IPS-15b (cell line): ENCODE data around the gene CALU.
A peak's percentile ranks its signal among the peaks of the same experiment; 100 is the strongest.

Experiments
- H3K27me3 ChIP-seq: one replicate; pipeline ENCODE4 v1.6.1; 2013; ENCODE audit warnings: low read length; ENCODE audit not compliant: control insufficient read depth, insufficient read depth
- H3K36me3 ChIP-seq: one replicate; pipeline ENCODE4 v1.6.1; 2013; ENCODE audit warnings: low read length; ENCODE audit not compliant: control insufficient read depth, insufficient read depth
- H3K4me1 ChIP-seq: one replicate; pipeline ENCODE4 v1.6.1; 2013; ENCODE audit warnings: mild to moderate bottlenecking, low read length; ENCODE audit not compliant: control insufficient read depth, insufficient read depth
- H3K4me3 ChIP-seq: one replicate; pipeline ENCODE4 v1.5.1; 2013; ENCODE audit warnings: low read depth, low read length
- H3K9ac ChIP-seq: one replicate; pipeline ENCODE4 v1.6.1; 2013; ENCODE audit warnings: low read depth, mild to moderate bottlenecking, low read length
- H3K9me3 ChIP-seq: one replicate; pipeline ENCODE4 v1.6.1; 2013; ENCODE audit warnings: mild to moderate bottlenecking, low read length; ENCODE audit not compliant: control insufficient read depth, insufficient read depth

Gene CALU

GRCh38 chr7:128739048-128739962 is at the start of gene CALU:
CALU (plus strand) TSS chr7:128739359; CDS start chr7:128748584, 9,225 bp downstream.
- Histone ChIP-seq H3K9ac (peak within 1 kb of the TSS; percentile 95), H3K27me3 (no peaks in the 10 kb centered on the region)

DNA sequence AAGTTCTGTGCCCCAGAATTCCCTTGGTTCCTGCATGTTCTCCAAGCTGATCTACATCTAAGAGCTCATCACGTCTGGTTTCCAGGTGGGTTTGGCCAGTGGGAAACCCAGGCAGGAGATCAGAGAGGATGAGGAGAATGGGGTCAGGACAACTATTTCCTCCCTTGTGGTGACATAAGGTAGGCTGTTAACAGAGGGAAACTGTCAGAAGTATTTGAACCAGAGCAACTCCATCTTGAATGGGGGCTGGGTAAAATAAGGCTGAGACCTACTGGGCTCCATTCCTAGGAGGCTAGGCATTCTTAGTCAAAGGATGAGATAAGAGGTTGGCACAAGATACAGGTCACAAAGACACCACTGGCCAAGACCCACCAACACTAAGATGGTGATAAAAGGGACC is 47.9 kb upstream of the CALU start:
- Histone ChIP-seq H3K27me3 (no peaks in the 10 kb centered on the region), H3K9ac (no peak overlapping the region), H3K36me3 (no peaks in the 10 kb centered on the region), H3K4me3 (no peak overlapping the region), H3K4me1 (no peaks in the 10 kb centered on the region), H3K9me3 (no peaks in the 10 kb centered on the region)

More at GRCh38 chr7:128739048-128739962, at the start of gene CALU:
- H3K4me3 ChIP-seq: peak within 1 kb of the TSS; percentile 86
- H3K9me3 ChIP-seq: no peaks in the 10 kb centered on the region
- H3K4me1 ChIP-seq: peaks cover 7% of the 10 kb centered on the region
- H3K36me3 ChIP-seq: no peaks in the 10 kb centered on the region

- Histone ChIP-seq H3K9me3 (no peaks in the 10 kb centered on the region), H3K4me1 (peaks cover 6% of the 10 kb centered on the region), H3K4me3 (no peak overlapping the region), H3K27me3 (peaks cover 8% of the 10 kb centered on the region), H3K9ac (no peak overlapping the region), H3K36me3 (no peaks in the 10 kb centered on the region)
These were observed 46.4 kb upstream of the CALU start for GRCh38 chr7:128692623-128693270.

- H3K4me3 ChIP-seq: no peak overlapping the region
- H3K4me1 ChIP-seq: peaks cover 13% of the 10 kb centered on the region
- peaks cover 15% of the 10 kb centered on the region for H3K27me3 ChIP-seq
- no peaks in the 10 kb centered on the region for H3K9me3 ChIP-seq
- no peaks in the 10 kb centered on the region for H3K36me3 ChIP-seq
- H3K9ac ChIP-seq: no peak overlapping the region
These were observed 45.7 kb upstream of the CALU start for GRCh38 chr7:128693373-128694015.

- Histone ChIP-seq H3K9ac (no peak overlapping the region), H3K9me3 (no peaks in the 10 kb centered on the region), H3K36me3 (no peaks in the 10 kb centered on the region), H3K27me3 (peaks cover 15% of the 10 kb centered on the region), H3K4me3 (no peak overlapping the region), H3K4me1 (peaks cover 21% of the 10 kb centered on the region)
These were observed 44.4 kb upstream of the CALU start for GRCh38 chr7:128694738-128695137.

GRCh38 chr7:128697302-128697905 is 41.8 kb upstream of the CALU start:
- H3K4me1 ChIP-seq: peaks cover 21% of the 10 kb centered on the region
- peak overlapping the region; percentile 32 for H3K9ac ChIP-seq
- no peaks in the 10 kb centered on the region for H3K36me3 ChIP-seq
- no peaks in the 10 kb centered on the region for H3K9me3 ChIP-seq
- H3K27me3 ChIP-seq: peaks cover 15% of the 10 kb centered on the region
- H3K4me3 ChIP-seq: peak overlapping the region; percentile 78

GRCh38 chr7:128699196-128699712 is 39.9 kb upstream of the CALU start:
- Histone ChIP-seq H3K9ac (no peak overlapping the region), H3K9me3 (no peaks in the 10 kb centered on the region), H3K4me3 (no peak overlapping the region), H3K36me3 (no peaks in the 10 kb centered on the region), H3K27me3 (peaks cover 15% of the 10 kb centered on the region), H3K4me1 (peaks cover 21% of the 10 kb centered on the region)

GRCh38 chr7:128699895-128700294 is 39.3 kb upstream of the CALU start:
- Histone ChIP-seq H3K4me1 (peaks cover 25% of the 10 kb centered on the region), H3K36me3 (no peaks in the 10 kb centered on the region), H3K4me3 (no peak overlapping the region), H3K9ac (no peak overlapping the region), H3K9me3 (no peaks in the 10 kb centered on the region), H3K27me3 (peaks cover 15% of the 10 kb centered on the region)

DNA sequence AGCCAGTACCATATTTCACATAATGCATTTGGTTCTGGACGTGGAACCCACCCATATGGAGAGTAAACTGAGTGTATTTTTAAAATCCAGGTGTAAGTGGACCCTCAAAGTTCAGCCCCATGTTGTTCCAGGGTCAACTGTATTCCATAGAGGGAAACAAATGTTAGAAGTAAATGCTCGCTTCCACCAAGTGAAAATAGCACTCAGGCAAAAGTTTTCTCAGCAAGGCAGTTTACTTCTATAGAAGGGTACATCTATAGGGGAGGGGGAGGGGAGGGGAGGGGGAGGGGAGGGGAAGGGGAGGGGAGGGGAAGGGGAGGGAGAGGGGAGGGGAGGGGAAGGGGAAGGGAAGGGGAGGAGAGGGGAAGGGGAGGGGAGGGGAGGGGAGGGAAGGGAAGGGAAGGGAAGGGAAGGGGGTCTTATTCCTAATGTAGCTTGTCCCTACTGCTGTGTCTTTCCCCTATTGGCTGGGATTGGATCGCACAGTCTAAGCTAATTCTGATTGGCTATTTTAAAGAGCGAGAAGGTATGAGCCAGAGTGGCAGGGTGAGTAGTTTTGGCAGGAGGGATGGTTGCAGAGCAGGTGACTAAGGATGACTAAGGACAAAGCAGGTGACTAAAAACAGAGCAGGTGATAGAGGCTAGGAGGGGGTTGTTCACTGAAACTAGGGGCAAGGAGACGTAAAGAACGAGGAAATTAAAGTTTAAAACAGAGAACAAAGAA is 37.9 kb upstream of the CALU start:
- no peaks in the 10 kb centered on the region for H3K36me3 ChIP-seq
- no peaks in the 10 kb centered on the region for H3K9me3 ChIP-seq
- H3K4me3 ChIP-seq: no peak overlapping the region
- peaks cover 27% of the 10 kb centered on the region for H3K4me1 ChIP-seq
- H3K27me3 ChIP-seq: peaks cover 15% of the 10 kb centered on the region
- no peak overlapping the region for H3K9ac ChIP-seq

DNA sequence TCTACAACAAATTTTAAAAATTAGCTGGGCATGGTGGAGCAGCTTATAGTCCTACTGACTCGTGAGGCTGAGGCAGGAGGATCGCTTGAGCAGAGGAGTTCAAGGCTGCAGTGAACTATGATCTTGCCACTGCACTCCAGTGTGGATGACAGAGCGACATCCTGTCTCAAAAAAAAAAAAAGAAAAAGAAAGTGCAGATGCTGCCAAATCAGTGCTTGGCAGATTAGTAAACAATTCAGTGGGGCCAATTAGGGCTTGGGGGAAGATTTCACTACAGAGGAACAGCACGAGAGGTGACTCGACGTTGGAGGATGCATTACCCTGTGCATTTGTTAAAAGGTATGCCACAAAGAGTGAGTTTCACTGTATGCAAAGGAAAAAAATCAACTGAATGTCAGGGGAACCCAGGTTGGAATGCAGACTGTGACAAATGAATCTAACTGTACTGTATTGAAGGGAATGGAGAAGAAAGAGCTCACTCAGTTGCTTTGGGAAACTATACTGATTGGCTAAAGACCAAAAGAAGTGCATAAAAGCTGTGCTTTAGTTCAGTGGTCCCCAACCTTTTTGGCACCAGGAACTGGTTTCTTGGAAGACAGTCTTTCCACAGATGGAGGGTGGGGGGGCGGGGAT is 35.4 kb upstream of the CALU start:
- Histone ChIP-seq H3K9ac (no peak overlapping the region), H3K9me3 (no peaks in the 10 kb centered on the region), H3K4me3 (no peak overlapping the region), H3K27me3 (no peaks in the 10 kb centered on the region), H3K4me1 (peaks cover 12% of the 10 kb centered on the region), H3K36me3 (no peaks in the 10 kb centered on the region)
